Osteoblast (primary cell): Measurements from ENCODE around the gene CD200R1L. TPM values are rescaled to one million over a fixed set of nuclear protein-coding genes. Genes with fewer than 3 reads are reported as not detected.

ENCODE experiments used
- DNase-seq: peaks from one replicate; pipeline ENCODE4 v3.0.0; 2011; ENCODE audit warnings: low spot score, mixed read lengths; ENCODE audit not compliant: insufficient read length; ENCODE audit errors: missing footprints
- H2AFZ ChIP-seq: 2 replicates; pipeline ENCODE4 v1.6.0; 2011; ENCODE audit warnings: mild to moderate bottlenecking, low read length
- H3K27ac ChIP-seq: 2 replicates; pipeline ENCODE4 v1.5.1; 2011; ENCODE audit warnings: mild to moderate bottlenecking, low read depth, low read length, moderate library complexity
- H3K27me3 ChIP-seq: 2 replicates; pipeline ENCODE4 v1.6.0; 2012; ENCODE audit warnings: mild to moderate bottlenecking, control low read depth, inconsistent platforms, low read length, moderate library complexity; ENCODE audit not compliant: insufficient read depth
- H3K36me3 ChIP-seq: 2 replicates; pipeline ENCODE4 v1.5.1; 2011; ENCODE audit warnings: mild to moderate bottlenecking, low read length, control low read depth, moderate library complexity; ENCODE audit not compliant: insufficient read depth
- H3K4me1 ChIP-seq: 2 replicates; pipeline ENCODE4 v1.5.1; 2011; ENCODE audit warnings: mild to moderate bottlenecking, low read length, control low read depth, moderate library complexity; ENCODE audit not compliant: insufficient read depth
- H3K4me2 ChIP-seq: 2 replicates; pipeline ENCODE4 v1.6.0; 2011; ENCODE audit warnings: mild to moderate bottlenecking, low read length; ENCODE audit not compliant: insufficient read depth
- H3K4me3 ChIP-seq: fragments of 200-600 bp; sonication (generic); 3 replicates; pipeline ENCODE4 v1.5.1; 2012; ENCODE audit warnings: mild to moderate bottlenecking, low read length, inconsistent platforms; ENCODE audit not compliant: insufficient read depth
- H3K79me2 ChIP-seq: 2 replicates; pipeline ENCODE4 v1.6.0; 2012; ENCODE audit warnings: mild to moderate bottlenecking, low read length, control low read depth, inconsistent platforms; ENCODE audit not compliant: insufficient read depth
- H3K9me3 ChIP-seq: 2 replicates; pipeline ENCODE4 v1.5.1; 2011; ENCODE audit warnings: low read depth, low read length, control low read depth
- H4K20me1 ChIP-seq: 2 replicates; pipeline ENCODE4 v1.6.0; 2012; ENCODE audit warnings: mild to moderate bottlenecking, low read length, control low read depth; ENCODE audit not compliant: insufficient read depth
- CTCF ChIP-seq: IDR thresholded peaks from 2 replicates; pipeline ENCODE4 v1.5.1; 2011; ENCODE audit warnings: mild to moderate bottlenecking, low read depth, low read length, moderate library complexity; ENCODE audit errors: extremely low read depth
- total RNA-seq: library from RNA; depleted of rRNA; stranded (reverse); fragments of >200 nt; gene quantifications from 2 replicates; pipeline ENCODE4 v1.2.3, GENCODE V29; 2012

Gene CD200R1L
- total RNA-seq, 1 donor = not detected

GRCh38 chr3:112778353-112778948 is 68.2 kb downstream of the CD200R1L start:
- Histone ChIP-seq H3K4me2 (peak overlapping the region; percentile 16), H2AFZ (no peak overlapping the region), H3K4me1 (peaks cover 80% of the 10 kb centered on the region), H3K27me3 (no peaks in the 10 kb centered on the region), H3K9me3 (no peaks in the 10 kb centered on the region), H3K79me2 (no peaks in the 10 kb centered on the region), H4K20me1 (no peaks in the 10 kb centered on the region), H3K4me3 (no peak overlapping the region), H3K36me3 (no peaks in the 10 kb centered on the region), H3K27ac (peak overlapping the region; percentile 85)
- TF ChIP-seq CTCF = no peak
- DNase-seq = no peak

GRCh38 chr3:112777811-112778210 is 68.9 kb downstream of the CD200R1L start:
- DNase-seq = no peak
- no peak for TF ChIP-seq CTCF
- Histone ChIP-seq H3K36me3 (no peaks in the 10 kb centered on the region), H3K79me2 (no peaks in the 10 kb centered on the region), H3K9me3 (no peaks in the 10 kb centered on the region), H3K27ac (peak overlapping the region; percentile 85), H3K27me3 (no peaks in the 10 kb centered on the region), H3K4me2 (peak overlapping the region; percentile 16), H2AFZ (no peak overlapping the region), H3K4me1 (peaks cover 80% of the 10 kb centered on the region), H4K20me1 (no peaks in the 10 kb centered on the region), H3K4me3 (no peak overlapping the region)

- peak overlapping the region; percentile 94 for H3K27ac ChIP-seq
- TF ChIP-seq CTCF = no peak
- H3K4me3 ChIP-seq = no peak overlapping the region
- no peak for DNase-seq
- no peaks in the 10 kb centered on the region for H3K27me3 ChIP-seq
- H3K4me2 ChIP-seq = no peak overlapping the region
- H3K4me1 ChIP-seq = peaks cover 80% of the 10 kb centered on the region
- H4K20me1 ChIP-seq = no peaks in the 10 kb centered on the region
- H3K36me3 ChIP-seq = no peaks in the 10 kb centered on the region
- no peaks in the 10 kb centered on the region for H3K79me2 ChIP-seq
- no peak overlapping the region for H2AFZ ChIP-seq
- no peaks in the 10 kb centered on the region for H3K9me3 ChIP-seq
These were observed 69.8 kb downstream of the CD200R1L start for GRCh38 chr3:112776836-112777235.

GRCh38 chr3:112776000-112776399 is 70.7 kb downstream of the CD200R1L start:
- peak overlapping the region; percentile 94 for H3K27ac ChIP-seq
- no peak overlapping the region for H3K4me3 ChIP-seq
- H3K27me3 ChIP-seq = no peaks in the 10 kb centered on the region
- no peaks in the 10 kb centered on the region for H3K9me3 ChIP-seq
- TF ChIP-seq CTCF = no peak
- peaks cover 72% of the 10 kb centered on the region for H3K4me1 ChIP-seq
- no peaks in the 10 kb centered on the region for H3K79me2 ChIP-seq
- H3K4me2 ChIP-seq = peak overlapping the region; percentile 53
- H4K20me1 ChIP-seq = no peaks in the 10 kb centered on the region
- no peaks in the 10 kb centered on the region for H3K36me3 ChIP-seq
- no peak for DNase-seq
- peak overlapping the region; percentile 1 for H2AFZ ChIP-seq
